C4-2B (cell line): Measurements from ENCODE around the gene ARHGEF4.

ENCODE experiments used
- ZFX ChIP-seq: fragments of 450-650 bp; IDR thresholded peaks from 2 replicates; pipeline ENCODE4 v1.6.1; 2017
- TF ChIP-seq, protein P1 (sequence below): fragments of 450-650 bp; conservative IDR thresholded peaks from 2 replicates; pipeline ENCODE4 v1.5.1; 2017; ENCODE audit warnings: mild to moderate bottlenecking

DNA sequence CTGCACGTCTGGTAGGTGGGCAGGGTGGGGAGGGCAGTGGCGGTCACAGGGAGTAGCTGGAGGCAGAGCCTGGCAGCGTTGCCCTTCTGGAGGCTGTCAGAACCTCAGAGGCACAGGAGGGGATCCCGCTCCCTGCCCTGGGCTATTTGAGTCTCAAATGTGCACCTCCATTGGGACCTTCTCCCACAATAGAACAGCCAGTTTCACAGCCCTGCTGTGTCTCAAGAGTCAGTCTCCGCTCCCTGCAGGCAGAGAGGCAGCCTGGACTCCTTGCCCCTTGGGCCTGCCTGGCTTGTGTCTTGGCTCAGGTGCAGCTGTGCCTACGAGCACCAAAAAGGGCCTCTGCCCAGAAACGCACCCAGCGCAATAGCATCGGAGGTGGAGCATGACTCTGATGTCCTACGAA, 199.1 kb downstream of the ARHGEF4 start:
- TF ChIP-seq, protein P1, sequence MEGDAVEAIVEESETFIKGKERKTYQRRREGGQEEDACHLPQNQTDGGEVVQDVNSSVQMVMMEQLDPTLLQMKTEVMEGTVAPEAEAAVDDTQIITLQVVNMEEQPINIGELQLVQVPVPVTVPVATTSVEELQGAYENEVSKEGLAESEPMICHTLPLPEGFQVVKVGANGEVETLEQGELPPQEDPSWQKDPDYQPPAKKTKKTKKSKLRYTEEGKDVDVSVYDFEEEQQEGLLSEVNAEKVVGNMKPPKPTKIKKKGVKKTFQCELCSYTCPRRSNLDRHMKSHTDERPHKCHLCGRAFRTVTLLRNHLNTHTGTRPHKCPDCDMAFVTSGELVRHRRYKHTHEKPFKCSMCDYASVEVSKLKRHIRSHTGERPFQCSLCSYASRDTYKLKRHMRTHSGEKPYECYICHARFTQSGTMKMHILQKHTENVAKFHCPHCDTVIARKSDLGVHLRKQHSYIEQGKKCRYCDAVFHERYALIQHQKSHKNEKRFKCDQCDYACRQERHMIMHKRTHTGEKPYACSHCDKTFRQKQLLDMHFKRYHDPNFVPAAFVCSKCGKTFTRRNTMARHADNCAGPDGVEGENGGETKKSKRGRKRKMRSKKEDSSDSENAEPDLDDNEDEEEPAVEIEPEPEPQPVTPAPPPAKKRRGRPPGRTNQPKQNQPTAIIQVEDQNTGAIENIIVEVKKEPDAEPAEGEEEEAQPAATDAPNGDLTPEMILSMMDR = no peak
- no peak for TF ChIP-seq ZFX
